ENCODE data around the gene MAU2.

DNA sequence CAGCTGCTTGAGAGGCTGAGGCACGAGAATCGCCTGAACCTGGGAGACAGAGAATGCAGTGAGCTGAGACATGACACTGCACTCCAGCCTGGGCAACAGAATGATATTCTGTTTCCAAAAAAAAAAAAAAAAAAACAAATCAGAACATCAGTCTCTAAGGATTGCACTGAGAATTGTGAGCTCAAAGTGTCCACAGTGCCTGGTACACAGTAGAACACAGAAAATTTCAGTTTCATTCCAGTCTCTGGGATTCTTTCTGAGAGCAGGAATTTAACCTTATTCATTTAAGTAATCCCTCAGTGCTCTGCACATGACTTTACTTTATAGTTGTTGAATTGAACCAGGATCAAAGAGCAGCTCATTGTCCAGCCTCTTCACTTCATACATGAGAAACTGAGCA is 58.9 kb downstream of the MAU2 start:
- TF ChIP-seq, protein P1, sequence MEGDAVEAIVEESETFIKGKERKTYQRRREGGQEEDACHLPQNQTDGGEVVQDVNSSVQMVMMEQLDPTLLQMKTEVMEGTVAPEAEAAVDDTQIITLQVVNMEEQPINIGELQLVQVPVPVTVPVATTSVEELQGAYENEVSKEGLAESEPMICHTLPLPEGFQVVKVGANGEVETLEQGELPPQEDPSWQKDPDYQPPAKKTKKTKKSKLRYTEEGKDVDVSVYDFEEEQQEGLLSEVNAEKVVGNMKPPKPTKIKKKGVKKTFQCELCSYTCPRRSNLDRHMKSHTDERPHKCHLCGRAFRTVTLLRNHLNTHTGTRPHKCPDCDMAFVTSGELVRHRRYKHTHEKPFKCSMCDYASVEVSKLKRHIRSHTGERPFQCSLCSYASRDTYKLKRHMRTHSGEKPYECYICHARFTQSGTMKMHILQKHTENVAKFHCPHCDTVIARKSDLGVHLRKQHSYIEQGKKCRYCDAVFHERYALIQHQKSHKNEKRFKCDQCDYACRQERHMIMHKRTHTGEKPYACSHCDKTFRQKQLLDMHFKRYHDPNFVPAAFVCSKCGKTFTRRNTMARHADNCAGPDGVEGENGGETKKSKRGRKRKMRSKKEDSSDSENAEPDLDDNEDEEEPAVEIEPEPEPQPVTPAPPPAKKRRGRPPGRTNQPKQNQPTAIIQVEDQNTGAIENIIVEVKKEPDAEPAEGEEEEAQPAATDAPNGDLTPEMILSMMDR (IDR thresholded peaks at IDR 0.05) = no peak
- no peak for TF ChIP-seq POLR2A (IDR thresholded peaks at IDR 0.05)
- TF ChIP-seq POLR2AphosphoS5 (IDR thresholded peaks at IDR 0.05) = no peak
